ENCODE measurements around the gene SLA2. TPM values are rescaled to one million over a fixed set of nuclear protein-coding genes. Genes with fewer than 3 reads are reported as not detected.

SLA2 gene
- total RNA-seq, 1 experiment from 2014 or later, result not detected

GRCh38 chr20:36578356-36579041 lies 67.5 kb downstream of the SLA2 start:
- Mint-ChIP-seq H3K27me3 (ENCODE audit: unreplicated experiment) (no peaks in the 10 kb centered on the region), H3K9me3 (ENCODE audit: low read depth, unreplicated experiment) (no peaks in the 10 kb centered on the region), H3K36me3 (ENCODE audit: insufficient read depth, unreplicated experiment) (peaks cover 69% of the 10 kb centered on the region), H3K4me1 (ENCODE audit: low read depth, unreplicated experiment) (peaks cover 27% of the 10 kb centered on the region), H3K4me3 (ENCODE audit: low read depth, unreplicated experiment) (no peak overlapping the region), H3K27ac (ENCODE audit: unreplicated experiment) (no peak overlapping the region)
- DNase-seq, result no peak
- CTCF ChIA-PET, result no interaction called here
- TF ChIP-seq, protein P1, sequence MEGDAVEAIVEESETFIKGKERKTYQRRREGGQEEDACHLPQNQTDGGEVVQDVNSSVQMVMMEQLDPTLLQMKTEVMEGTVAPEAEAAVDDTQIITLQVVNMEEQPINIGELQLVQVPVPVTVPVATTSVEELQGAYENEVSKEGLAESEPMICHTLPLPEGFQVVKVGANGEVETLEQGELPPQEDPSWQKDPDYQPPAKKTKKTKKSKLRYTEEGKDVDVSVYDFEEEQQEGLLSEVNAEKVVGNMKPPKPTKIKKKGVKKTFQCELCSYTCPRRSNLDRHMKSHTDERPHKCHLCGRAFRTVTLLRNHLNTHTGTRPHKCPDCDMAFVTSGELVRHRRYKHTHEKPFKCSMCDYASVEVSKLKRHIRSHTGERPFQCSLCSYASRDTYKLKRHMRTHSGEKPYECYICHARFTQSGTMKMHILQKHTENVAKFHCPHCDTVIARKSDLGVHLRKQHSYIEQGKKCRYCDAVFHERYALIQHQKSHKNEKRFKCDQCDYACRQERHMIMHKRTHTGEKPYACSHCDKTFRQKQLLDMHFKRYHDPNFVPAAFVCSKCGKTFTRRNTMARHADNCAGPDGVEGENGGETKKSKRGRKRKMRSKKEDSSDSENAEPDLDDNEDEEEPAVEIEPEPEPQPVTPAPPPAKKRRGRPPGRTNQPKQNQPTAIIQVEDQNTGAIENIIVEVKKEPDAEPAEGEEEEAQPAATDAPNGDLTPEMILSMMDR (IDR thresholded peaks at IDR 0.05; ENCODE audit: unreplicated experiment), result no peak
- intact Hi-C loops (cut with micrococcal nuclease; ENCODE audit: unreplicated experiment), result no loop called here
- BruUV-seq (replicated peaks), result no TSS peak

DNA sequence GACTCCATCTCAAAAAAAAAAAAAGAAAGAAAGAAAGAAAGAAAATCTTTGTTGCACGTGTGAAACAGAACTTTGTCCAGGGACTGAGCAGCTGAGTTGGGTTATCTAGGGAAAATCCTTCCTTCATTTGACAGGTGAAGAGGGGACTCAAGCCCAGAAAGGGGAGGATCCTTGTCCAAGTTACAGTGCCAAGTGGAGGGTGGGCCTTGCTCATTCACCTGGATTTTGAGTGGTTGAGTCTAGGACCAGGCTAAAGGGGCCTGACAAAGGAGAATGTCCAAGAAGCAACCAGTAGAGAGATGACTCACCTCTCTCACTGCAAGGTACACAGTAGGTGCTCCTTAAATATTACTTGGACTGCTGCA lies 69.9 kb downstream of the SLA2 start:
- intact Hi-C loops (cut with micrococcal nuclease; ENCODE audit: unreplicated experiment), result no loop called here
- H3K4me3 Mint-ChIP-seq (ENCODE audit: low read depth, unreplicated experiment), result peak overlapping the region; percentile 77
- no peaks in the 10 kb centered on the region for H3K27me3 Mint-ChIP-seq (ENCODE audit: unreplicated experiment)
- CTCF ChIA-PET, result interaction anchor here (0.6 to 1.8 kb wide), 4 partner anchors 13 to 37 kb away, joined by 3 to 7 read pairs (median 6); partner anchors contain the start of gene RAB5IF
- TF ChIP-seq, protein P1 (IDR thresholded peaks at IDR 0.05; ENCODE audit: unreplicated experiment), result no peak
- BruUV-seq (replicated peaks), result no TSS peak
- no peaks in the 10 kb centered on the region for H3K9me3 Mint-ChIP-seq (ENCODE audit: low read depth, unreplicated experiment)
- no peak for DNase-seq
- peaks cover 36% of the 10 kb centered on the region for H3K4me1 Mint-ChIP-seq (ENCODE audit: low read depth, unreplicated experiment)
- peaks cover 69% of the 10 kb centered on the region for H3K36me3 Mint-ChIP-seq (ENCODE audit: insufficient read depth, unreplicated experiment)
- H3K27ac Mint-ChIP-seq (ENCODE audit: unreplicated experiment), result peak overlapping the region; percentile 17

- TF ChIP-seq, protein P1 (IDR thresholded peaks at IDR 0.05; ENCODE audit: unreplicated experiment), result no peak
- peaks cover 55% of the 10 kb centered on the region for H3K36me3 Mint-ChIP-seq (ENCODE audit: insufficient read depth, unreplicated experiment)
- peak; percentile 65 for DNase-seq
- H3K27ac Mint-ChIP-seq (ENCODE audit: unreplicated experiment), result peak overlapping the region; percentile 17
- BruUV-seq (replicated peaks), result no TSS peak
- peak overlapping the region; percentile 77 for H3K4me3 Mint-ChIP-seq (ENCODE audit: low read depth, unreplicated experiment)
- peaks cover 28% of the 10 kb centered on the region for H3K4me1 Mint-ChIP-seq (ENCODE audit: low read depth, unreplicated experiment)
- H3K27me3 Mint-ChIP-seq (ENCODE audit: unreplicated experiment), result no peaks in the 10 kb centered on the region
- no peaks in the 10 kb centered on the region for H3K9me3 Mint-ChIP-seq (ENCODE audit: low read depth, unreplicated experiment)
- intact Hi-C loops (cut with micrococcal nuclease; ENCODE audit: unreplicated experiment), result no loop called here
- CTCF ChIA-PET, result interaction anchor here (1.6 to 1.8 kb wide), 3 partner anchors 15 to 31 kb away, joined by 3 to 6 read pairs (median 6); partner anchors contain the start of gene RAB5IF
Observed at GRCh38 chr20:36574366-36575135, 71.4 kb downstream of the SLA2 start.

- intact Hi-C loops (cut with micrococcal nuclease; ENCODE audit: unreplicated experiment), result no loop called here
Observed at GRCh38 chr20:36573798-36574365, 72.1 kb downstream of the SLA2 start.

More at GRCh38 chr20:36573798-36574365, 72.1 kb downstream of the SLA2 start:
- H3K27me3 Mint-ChIP-seq (ENCODE audit: unreplicated experiment), result no peaks in the 10 kb centered on the region
- H3K4me1 Mint-ChIP-seq (ENCODE audit: low read depth, unreplicated experiment), result peaks cover 28% of the 10 kb centered on the region
- TF ChIP-seq, protein P1 (IDR thresholded peaks at IDR 0.05; ENCODE audit: unreplicated experiment), result no peak
- H3K4me3 Mint-ChIP-seq (ENCODE audit: low read depth, unreplicated experiment), result peak overlapping the region; percentile 77
- peak; percentile 46 for DNase-seq
- H3K27ac Mint-ChIP-seq (ENCODE audit: unreplicated experiment), result no peak overlapping the region
- CTCF ChIA-PET, result interaction anchor here (0.9 to 2.2 kb wide), 2 partner anchors 32 to 181 kb away, joined by 6 to 14 read pairs; partner anchors contain the start of gene RAB5IF
- peaks cover 49% of the 10 kb centered on the region for H3K36me3 Mint-ChIP-seq (ENCODE audit: insufficient read depth, unreplicated experiment)
- BruUV-seq (replicated peaks), result no TSS peak
- H3K9me3 Mint-ChIP-seq (ENCODE audit: low read depth, unreplicated experiment), result no peaks in the 10 kb centered on the region

Measured in Calu3 (cell line).